HEK293 (cell line): ENCODE data around the gene MRPL43.

Experiments used
- CTCF ChIA-PET: fragments of 350-600 bp; formaldehyde crosslinking; extraction: SDS; loops from one replicate; lab custom pipeline; 2021; ENCODE audit warnings: antibody characterized with exemption; lab: Yijun Ruan, JAX
- POLR2A ChIA-PET: fragments of 300-600 bp; formaldehyde crosslinking; extraction: SDS; loops from one replicate; lab custom pipeline; 2020; ENCODE audit warnings: antibody characterized with exemption, inconsistent platforms; lab: Yijun Ruan, JAX
- H3K27ac ChIP-seq: fragments of 200-500 bp; sonication (Bioruptor generic); 2 replicates; pipeline ENCODE4 v1.5.1; 2014; ENCODE audit warnings: low read depth, low read length, control low read depth, inconsistent platforms; ENCODE audit errors: extremely low read depth
- H3K36me3 ChIP-seq, 2 experiments: fragments of 200-500 bp in 1 of 2; sonication (Bioruptor generic) in 1 of 2; 1 replicate in 1 of 2; 2 replicates in 1 of 2; pipeline ENCODE4 v1.5.1; 2014 to 2017; ENCODE audit warnings: inconsistent platforms in 2 of 2, low read length in 2 of 2; ENCODE audit not compliant: control insufficient read depth in 2 of 2, insufficient read depth in 1 of 2
- H3K4me1 ChIP-seq: fragments of 200-500 bp; sonication (Bioruptor generic); 2 replicates; pipeline ENCODE4 v1.5.1; 2014; ENCODE audit warnings: mild to moderate bottlenecking, low read length, inconsistent platforms; ENCODE audit not compliant: control insufficient read depth, insufficient read depth
- H3K4me3 ChIP-seq: 2 replicates; pipeline ENCODE4 v1.5.1; 2011; ENCODE audit warnings: low read depth, mild to moderate bottlenecking, control low read depth, low read length, moderate library complexity
- H3K9me3 ChIP-seq: fragments of 200-500 bp; sonication (Bioruptor generic); 2 replicates; pipeline ENCODE4 v1.5.1; 2014; ENCODE audit warnings: low read depth, low read length, inconsistent platforms; ENCODE audit not compliant: control insufficient read depth, insufficient read depth
- BCL11B ChIP-seq: fragments of 450-650 bp; formaldehyde crosslinking; IDR thresholded peaks from 2 replicates; pipeline ENCODE4 v1.5.1; 2016; ENCODE audit warnings: low read depth, missing biosample characterization, missing genetic modification characterization
- EGR2 ChIP-seq: fragments of 450-650 bp; formaldehyde crosslinking; IDR thresholded peaks from 2 replicates; pipeline ENCODE4 v1.5.1; 2016; ENCODE audit warnings: low read depth, missing biosample characterization, missing genetic modification characterization
- GFI1B ChIP-seq: fragments of 450-650 bp; formaldehyde crosslinking; IDR thresholded peaks from 2 replicates; pipeline ENCODE4 v1.5.1; 2016; ENCODE audit warnings: missing biosample characterization, missing genetic modification characterization
- GLIS1 ChIP-seq: fragments of 450-650 bp; formaldehyde crosslinking; IDR thresholded peaks from 2 replicates; pipeline ENCODE4 v1.5.1; 2016; ENCODE audit warnings: missing biosample characterization, missing genetic modification characterization
- HOXD13 ChIP-seq: sonication (generic); formaldehyde crosslinking; IDR thresholded peaks from 2 replicates; pipeline ENCODE4 v1.8.0; 2022; ENCODE audit warnings: missing genetic modification reagents, borderline replicate concordance
- OSR2 ChIP-seq: fragments of 450-650 bp; formaldehyde crosslinking; IDR thresholded peaks from 2 replicates; pipeline ENCODE4 v1.5.1; 2016; ENCODE audit warnings: missing biosample characterization, missing genetic modification characterization
- REPIN1 ChIP-seq: fragments of 450-650 bp; formaldehyde crosslinking; IDR thresholded peaks from 2 replicates; pipeline ENCODE4 v1.5.1; 2017; ENCODE audit warnings: missing biosample characterization, missing genetic modification characterization, low read depth
- SCRT1 ChIP-seq: fragments of 450-650 bp; formaldehyde crosslinking; IDR thresholded peaks from 2 replicates; pipeline ENCODE4 v1.5.1; 2016; ENCODE audit warnings: missing biosample characterization, missing genetic modification characterization, borderline replicate concordance
- ZBTB7A ChIP-seq: fragments of 450-650 bp; formaldehyde crosslinking; IDR thresholded peaks from 2 replicates; pipeline ENCODE4 v1.5.1; 2016; ENCODE audit warnings: low read depth, missing biosample characterization, missing genetic modification characterization
- ZNF121 ChIP-seq: fragments of 450-650 bp; formaldehyde crosslinking; IDR thresholded peaks from 2 replicates; pipeline ENCODE4 v1.5.1; 2016; ENCODE audit warnings: missing biosample characterization, missing genetic modification characterization
- ZNF174 ChIP-seq: fragments of 450-650 bp; formaldehyde crosslinking; IDR thresholded peaks from 2 replicates; pipeline ENCODE4 v1.5.0; 2017; ENCODE audit warnings: missing biosample characterization, mild to moderate bottlenecking, missing genetic modification characterization
- ZNF18 ChIP-seq: fragments of 450-650 bp; formaldehyde crosslinking; IDR thresholded peaks from 2 replicates; pipeline ENCODE4 v1.5.1; 2016; ENCODE audit warnings: missing biosample characterization, missing genetic modification characterization
- ZNF202 ChIP-seq: fragments of 450-650 bp; formaldehyde crosslinking; IDR thresholded peaks from 2 replicates; pipeline ENCODE4 v1.5.1; 2016; ENCODE audit warnings: missing biosample characterization, missing genetic modification characterization, borderline replicate concordance
- ZNF211 ChIP-seq: fragments of 450-650 bp; formaldehyde crosslinking; IDR thresholded peaks from 2 replicates; pipeline ENCODE4 v1.5.1; 2016; ENCODE audit warnings: low read depth, missing biosample characterization, missing genetic modification characterization
- ZNF214 ChIP-seq: fragments of 450-650 bp; formaldehyde crosslinking; IDR thresholded peaks from 2 replicates; pipeline ENCODE4 v1.5.1; 2017; ENCODE audit warnings: missing biosample characterization, mild to moderate bottlenecking, missing genetic modification characterization, borderline replicate concordance
- ZNF24 ChIP-seq: fragments of 450-650 bp; formaldehyde crosslinking; IDR thresholded peaks from 2 replicates; pipeline ENCODE4 v1.5.1; 2016; ENCODE audit warnings: missing biosample characterization, missing genetic modification characterization
- ZNF311 ChIP-seq: fragments of 450-650 bp; formaldehyde crosslinking; IDR thresholded peaks from 2 replicates; pipeline ENCODE4 v1.5.1; 2017; ENCODE audit warnings: missing biosample characterization, missing genetic modification characterization, borderline replicate concordance
- ZNF335 ChIP-seq: fragments of 450-650 bp; formaldehyde crosslinking; conservative IDR thresholded peaks from 2 replicates; pipeline ENCODE4 v1.5.1; 2016; ENCODE audit warnings: missing biosample characterization, missing genetic modification characterization
- ZNF555 ChIP-seq: fragments of 450-650 bp; formaldehyde crosslinking; conservative IDR thresholded peaks from 2 replicates; pipeline ENCODE4 v1.5.1; 2017; ENCODE audit warnings: missing biosample characterization, mild to moderate bottlenecking, missing genetic modification characterization, inconsistent platforms
- ZNF600 ChIP-seq: fragments of 450-650 bp; formaldehyde crosslinking; IDR thresholded peaks from 2 replicates; pipeline ENCODE4 v1.5.1; 2016; ENCODE audit warnings: missing biosample characterization, missing genetic modification characterization
- ZNF660 ChIP-seq: fragments of 450-650 bp; IDR thresholded peaks from 2 replicates; pipeline ENCODE4 v1.5.1; 2018; ENCODE audit warnings: missing biosample characterization, mild to moderate bottlenecking, missing genetic modification characterization
- ZNF692 ChIP-seq: fragments of 450-650 bp; formaldehyde crosslinking; IDR thresholded peaks from 2 replicates; pipeline ENCODE4 v1.5.1; 2016; ENCODE audit warnings: missing biosample characterization, missing genetic modification characterization
- ZNF701 ChIP-seq: fragments of 450-650 bp; formaldehyde crosslinking; IDR thresholded peaks from 2 replicates; pipeline ENCODE4 v1.5.1; 2016; ENCODE audit warnings: missing biosample characterization, missing genetic modification characterization
- ZNF830 ChIP-seq: fragments of 450-650 bp; IDR thresholded peaks from 2 replicates; pipeline ENCODE4 v1.5.0; 2018; ENCODE audit warnings: missing biosample characterization, missing genetic modification characterization, low read depth, mild to moderate bottlenecking, moderate library complexity
- ZSCAN23 ChIP-seq: fragments of 450-650 bp; formaldehyde crosslinking; IDR thresholded peaks from 2 replicates; pipeline ENCODE4 v1.5.1; 2016; ENCODE audit warnings: missing biosample characterization, missing genetic modification characterization
- ZSCAN4 ChIP-seq: fragments of 450-650 bp; formaldehyde crosslinking; IDR thresholded peaks from 2 replicates; pipeline ENCODE4 v1.5.1; 2017; ENCODE audit warnings: missing biosample characterization, missing genetic modification characterization

Gene MRPL43

GRCh38 chr10:100965820-100966219 lies 21.5 kb downstream of the MRPL43 start:
- H3K27ac ChIP-seq, result no peak overlapping the region
- POLR2A ChIA-PET, result no interaction called here
- no peak overlapping the region for H3K4me3 ChIP-seq
- H3K36me3 ChIP-seq, result peaks cover 31 to 38% of the 10 kb centered on the region in 2 experiments
- peaks cover 9% of the 10 kb centered on the region; the same call in 1 of the 2 replicates for H3K4me1 ChIP-seq
- TF ChIP-seq ZNF211 (tag by site-specific recombination) (no peak), BCL11B (tag by site-specific recombination) (no peak), ZNF701 (tag by site-specific recombination) (no peak), ZNF174 (tag by site-specific recombination) (no peak), ZSCAN4 (no peak), GLIS1 (tag by site-specific recombination) (no peak)
- TF ChIP-seq, all 188 proteins: peak for 0
- CTCF ChIA-PET, result interaction anchor here (0.9 to 1.5 kb wide), 4 partner anchors 33 to 52 kb away, joined by 3 to 6 read pairs (median 4); no protein-coding TSS in a partner anchor
- H3K9me3 ChIP-seq, result no peaks in the 10 kb centered on the region

GRCh38 chr10:100963826-100964225 lies 23.5 kb downstream of the MRPL43 start:
- peaks cover 9% of the 10 kb centered on the region; the same call in 1 of the 2 replicates for H3K4me1 ChIP-seq
- no peaks in the 10 kb centered on the region for H3K9me3 ChIP-seq
- H3K36me3 ChIP-seq, result peaks cover 51 to 53% of the 10 kb centered on the region in 2 experiments
- H3K4me3 ChIP-seq, result no peak overlapping the region
- H3K27ac ChIP-seq, result no peak overlapping the region
- TF ChIP-seq ZNF335 (tag by site-specific recombination) (no peak), HOXD13 (no peak), GFI1B (tag by site-specific recombination) (no peak), EGR2 (tag by site-specific recombination) (no peak), ZNF214 (tag by site-specific recombination) (no peak), ZNF692 (tag by site-specific recombination) (no peak), ZSCAN23 (no peak), ZNF24 (tag by site-specific recombination) (no peak), ZNF121 (tag by site-specific recombination) (no peak), ZNF311 (tag by site-specific recombination) (no peak), ZNF18 (tag by site-specific recombination) (no peak), ZNF555 (tag by site-specific recombination) (no peak), OSR2 (tag by site-specific recombination) (no peak), ZNF830 (tag by site-specific recombination) (no peak), ZBTB7A (tag by site-specific recombination) (no peak), ZNF660 (tag by site-specific recombination) (no peak), ZNF202 (tag by site-specific recombination) (no peak), REPIN1 (tag by site-specific recombination) (no peak), ZNF600 (tag by site-specific recombination) (no peak), SCRT1 (no peak)
- ChIA-PET POLR2A (no interaction called here), CTCF (interaction anchor here (1.0 kb wide), 1 partner anchor 50 kb away, joined by 5 read pairs; no protein-coding TSS in a partner anchor)
